ENCODE data around the gene FRY.
A peak's percentile ranks its signal among the peaks of the same experiment; 100 is the strongest.

The FRY gene

DNA sequence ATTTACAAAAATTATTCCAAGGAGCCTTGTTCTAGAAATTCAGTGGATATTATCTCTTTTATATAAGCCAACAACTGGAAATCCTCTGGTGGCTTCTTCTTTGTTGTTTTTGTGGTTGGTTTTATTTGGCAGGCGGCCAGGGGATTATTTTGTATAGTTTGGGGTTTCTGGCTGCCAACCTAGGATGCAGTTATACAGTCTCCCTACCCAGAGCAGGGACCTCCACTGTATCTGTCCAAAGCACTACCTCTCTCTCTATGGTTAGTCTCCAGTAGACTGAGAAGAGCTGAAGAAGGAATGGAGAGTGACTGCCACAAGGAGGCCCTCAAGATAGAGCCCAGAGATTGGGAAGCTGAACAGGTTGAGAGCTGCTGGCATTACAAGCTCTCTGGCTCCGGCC is 203.3 kb downstream of the FRY start:
- no peak overlapping the region for H3K4me3 ChIP-seq (ENCODE audit: low read depth, low read length)
- TF ChIP-seq, protein P1, sequence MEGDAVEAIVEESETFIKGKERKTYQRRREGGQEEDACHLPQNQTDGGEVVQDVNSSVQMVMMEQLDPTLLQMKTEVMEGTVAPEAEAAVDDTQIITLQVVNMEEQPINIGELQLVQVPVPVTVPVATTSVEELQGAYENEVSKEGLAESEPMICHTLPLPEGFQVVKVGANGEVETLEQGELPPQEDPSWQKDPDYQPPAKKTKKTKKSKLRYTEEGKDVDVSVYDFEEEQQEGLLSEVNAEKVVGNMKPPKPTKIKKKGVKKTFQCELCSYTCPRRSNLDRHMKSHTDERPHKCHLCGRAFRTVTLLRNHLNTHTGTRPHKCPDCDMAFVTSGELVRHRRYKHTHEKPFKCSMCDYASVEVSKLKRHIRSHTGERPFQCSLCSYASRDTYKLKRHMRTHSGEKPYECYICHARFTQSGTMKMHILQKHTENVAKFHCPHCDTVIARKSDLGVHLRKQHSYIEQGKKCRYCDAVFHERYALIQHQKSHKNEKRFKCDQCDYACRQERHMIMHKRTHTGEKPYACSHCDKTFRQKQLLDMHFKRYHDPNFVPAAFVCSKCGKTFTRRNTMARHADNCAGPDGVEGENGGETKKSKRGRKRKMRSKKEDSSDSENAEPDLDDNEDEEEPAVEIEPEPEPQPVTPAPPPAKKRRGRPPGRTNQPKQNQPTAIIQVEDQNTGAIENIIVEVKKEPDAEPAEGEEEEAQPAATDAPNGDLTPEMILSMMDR (IDR thresholded peaks at IDR 0.05; ENCODE audit: low read depth, low read length, missing control alignments), result no peak
- no peak overlapping the region for H3K27ac ChIP-seq
- no peak for DNase-seq
- H3K27me3 ChIP-seq (replicated peaks), result no peaks in the 10 kb centered on the region
- in situ Hi-C loops (cut with HindIII; ENCODE audit: low pct_ligation_motif_present, low sequenced_read_pairs), result no loop called here
- no peaks in the 10 kb centered on the region for H3K36me3 ChIP-seq (replicated peaks)

DNA sequence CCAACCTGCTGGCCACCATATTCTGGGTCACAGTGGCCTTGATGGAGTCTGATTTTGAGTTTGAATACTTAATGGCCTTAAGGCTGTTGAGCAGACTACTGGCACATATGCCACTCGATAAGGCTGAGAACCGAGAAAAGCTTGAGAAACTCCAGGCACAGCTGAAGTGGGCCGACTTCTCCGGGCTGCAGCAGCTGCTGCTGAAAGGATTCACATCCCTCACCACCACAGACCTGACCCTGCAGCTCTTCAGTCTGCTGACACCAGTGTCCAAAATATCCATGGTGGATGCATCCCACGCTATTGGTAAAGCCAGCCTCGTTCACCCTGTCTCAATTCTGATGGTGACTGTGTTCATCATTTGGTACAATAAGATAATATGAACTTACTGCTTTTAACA is 206.1 kb downstream of the FRY start:
- no peak overlapping the region for H3K27ac ChIP-seq
- no peaks in the 10 kb centered on the region for H3K36me3 ChIP-seq (replicated peaks)
- no peaks in the 10 kb centered on the region for H3K27me3 ChIP-seq (replicated peaks)
- no peak for DNase-seq
- in situ Hi-C loops (cut with HindIII; ENCODE audit: low pct_ligation_motif_present, low sequenced_read_pairs), result no loop called here
- H3K4me3 ChIP-seq (ENCODE audit: low read depth, low read length), result no peak overlapping the region
- TF ChIP-seq, protein P1 (IDR thresholded peaks at IDR 0.05; ENCODE audit: low read depth, low read length, missing control alignments), result no peak

DNA sequence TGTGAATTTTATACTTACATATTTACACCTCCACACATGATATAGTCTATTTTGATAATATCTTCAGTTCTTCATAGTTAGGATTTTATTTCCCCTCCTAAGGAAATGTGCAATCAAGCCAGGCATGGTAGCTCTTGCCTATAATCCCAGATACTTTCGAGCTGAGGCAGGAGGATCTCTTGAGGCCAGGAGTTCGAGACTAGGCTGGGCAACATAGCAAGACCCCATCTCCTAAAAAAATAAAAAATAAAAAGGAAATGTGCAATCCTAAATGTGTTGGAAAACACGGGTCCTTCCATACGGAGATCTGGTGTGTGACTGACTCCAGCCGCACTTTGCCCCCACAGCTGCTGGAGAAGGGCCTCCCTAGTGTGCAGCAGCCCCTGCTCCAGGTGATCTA is 212.1 kb downstream of the FRY start:
- DNase-seq, result no peak
- in situ Hi-C loops (cut with HindIII; ENCODE audit: low pct_ligation_motif_present, low sequenced_read_pairs), result no loop called here
- Histone ChIP-seq H3K4me3 (ENCODE audit: low read depth, low read length) (no peak overlapping the region), H3K27me3 (replicated peaks) (no peaks in the 10 kb centered on the region), H3K27ac (no peak overlapping the region), H3K36me3 (replicated peaks) (no peaks in the 10 kb centered on the region)
- TF ChIP-seq, protein P1 (IDR thresholded peaks at IDR 0.05; ENCODE audit: low read depth, low read length, missing control alignments), result no peak

DNA sequence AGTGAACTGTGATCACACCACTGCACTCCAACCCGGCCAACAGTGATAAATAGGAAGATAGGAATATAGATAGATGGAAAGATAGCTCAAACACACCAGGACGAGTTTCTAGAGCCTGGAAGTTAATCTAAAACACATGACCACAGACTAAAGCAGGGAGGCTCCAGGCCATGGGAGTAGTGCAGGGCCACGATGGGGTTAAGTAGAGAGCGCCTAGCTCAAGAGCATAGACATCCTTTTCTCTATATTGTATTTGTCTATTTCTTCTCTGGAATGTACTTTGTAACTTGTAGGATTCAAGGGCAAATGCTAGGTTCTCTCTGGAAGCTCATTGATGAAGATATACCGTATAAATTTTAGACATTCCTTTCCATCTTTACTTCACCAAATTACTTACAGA is 214.0 kb downstream of the FRY start:
- TF ChIP-seq, protein P1 (IDR thresholded peaks at IDR 0.05; ENCODE audit: low read depth, low read length, missing control alignments), result no peak
- in situ Hi-C loops (cut with HindIII; ENCODE audit: low pct_ligation_motif_present, low sequenced_read_pairs), result no loop called here
- no peaks in the 10 kb centered on the region for H3K36me3 ChIP-seq (replicated peaks)
- no peaks in the 10 kb centered on the region for H3K27me3 ChIP-seq (replicated peaks)
- no peak overlapping the region for H3K27ac ChIP-seq
- no peak for DNase-seq
- H3K4me3 ChIP-seq (ENCODE audit: low read depth, low read length), result no peak overlapping the region

DNA sequence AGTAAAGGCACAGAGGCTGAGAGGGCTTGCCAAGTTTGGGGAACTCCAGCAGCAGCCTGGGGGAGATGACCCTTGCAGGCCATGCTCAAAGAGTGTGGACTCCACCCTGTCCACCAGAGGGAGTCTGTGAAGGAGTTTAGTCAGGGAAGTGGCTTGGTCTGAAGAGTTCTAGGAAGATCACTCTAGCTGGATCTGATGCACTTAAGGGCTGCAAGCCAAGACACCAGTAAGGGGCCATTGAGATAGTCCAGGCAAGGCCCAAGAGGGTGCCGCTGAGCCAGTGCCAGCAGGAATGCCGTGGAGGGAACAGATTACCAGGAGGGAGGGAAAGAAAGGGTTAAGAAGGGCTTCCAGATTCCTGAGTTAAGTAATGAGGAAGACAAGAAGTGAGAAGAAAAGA is 214.9 kb downstream of the FRY start:
- DNase-seq, result peak; percentile 71
- in situ Hi-C loops (cut with HindIII; ENCODE audit: low pct_ligation_motif_present, low sequenced_read_pairs), result no loop called here
- Histone ChIP-seq H3K4me3 (ENCODE audit: low read depth, low read length) (no peak overlapping the region), H3K36me3 (replicated peaks) (no peaks in the 10 kb centered on the region), H3K27me3 (replicated peaks) (no peaks in the 10 kb centered on the region), H3K27ac (no peak overlapping the region)
- TF ChIP-seq, protein P1 (IDR thresholded peaks at IDR 0.05; ENCODE audit: low read depth, low read length, missing control alignments), result peak; percentile 93

DNA sequence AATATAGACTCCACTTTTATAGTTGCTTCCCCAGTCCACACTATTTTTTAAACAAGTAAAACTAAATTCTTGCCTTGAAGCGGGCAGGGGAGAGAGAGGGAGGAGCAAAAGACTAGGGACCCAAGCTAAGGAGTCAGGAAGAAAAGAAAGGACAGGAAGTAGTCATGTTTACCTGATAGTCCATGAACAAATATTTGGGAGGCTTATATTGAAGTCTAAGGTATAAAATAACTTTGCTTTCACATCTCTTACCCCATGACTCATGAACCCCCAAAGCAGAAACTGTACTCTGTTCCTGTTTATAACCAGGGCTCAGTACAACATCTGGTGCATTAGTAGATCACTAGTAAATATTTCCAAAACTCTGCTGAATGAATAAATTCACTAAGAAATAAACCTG is 216.3 kb downstream of the FRY start:
- no peaks in the 10 kb centered on the region for H3K27me3 ChIP-seq (replicated peaks)
- no peak for DNase-seq
- no peak overlapping the region for H3K4me3 ChIP-seq (ENCODE audit: low read depth, low read length)
- H3K36me3 ChIP-seq (replicated peaks), result no peaks in the 10 kb centered on the region
- TF ChIP-seq, protein P1 (IDR thresholded peaks at IDR 0.05; ENCODE audit: low read depth, low read length, missing control alignments), result no peak
- no peak overlapping the region for H3K27ac ChIP-seq
- in situ Hi-C loops (cut with HindIII; ENCODE audit: low pct_ligation_motif_present, low sequenced_read_pairs), result no loop called here
